ENCODE data around the gene TST.

The TST gene

GRCh38 chr22:37032134-37032534, 12.9 kb upstream of the TST start:
- DNase-seq, result no peak

- no peak for DNase-seq
Measured at GRCh38 chr22:37030560-37031281, 11.5 kb upstream of the TST start.

- DNase-seq, result no peak
Measured at GRCh38 chr22:37028692-37029674, 9.7 kb upstream of the TST start.

GRCh38 chr22:37027556-37027955, 8.3 kb upstream of the TST start:
- no peak for DNase-seq

GRCh38 chr22:37026325-37026724, 7.1 kb upstream of the TST start:
- DNase-seq, result no peak

- no peak for DNase-seq
Measured at GRCh38 chr22:37025500-37026070, 6.3 kb upstream of the TST start.

- DNase-seq, result no peak
Measured at GRCh38 chr22:37024339-37025157, 5.3 kb upstream of the TST start.

GRCh38 chr22:37023743-37024338, 4.6 kb upstream of the TST start:
- DNase-seq, result no peak

- DNase-seq, result no peak
Measured at GRCh38 chr22:37022483-37023337, 3.5 kb upstream of the TST start.

GRCh38 chr22:37021710-37022482, 2.6 kb upstream of the TST start:
- DNase-seq, result peak in 1 of 2 experiments; percentile 33

- no peak for DNase-seq
Measured at GRCh38 chr22:37021041-37021440, 1.8 kb upstream of the TST start.

- no peak for DNase-seq
Measured at GRCh38 chr22:37020192-37020479, 889 bp upstream of the TST start.

- no peak for DNase-seq
Measured at GRCh38 chr22:37018815-37019308, 385 bp downstream of the TST start.

GRCh38 chr22:37018086-37018814, 997 bp downstream of the TST start:
- no peak for DNase-seq

- DNase-seq, result no peak
Measured at GRCh38 chr22:37017356-37017755, 1.9 kb downstream of the TST start.

GRCh38 chr22:37016134-37016910, 2.9 kb downstream of the TST start:
- no peak for DNase-seq

GRCh38 chr22:37015587-37015878, 3.7 kb downstream of the TST start:
- no peak for DNase-seq

GRCh38 chr22:37014835-37015586, 4.2 kb downstream of the TST start:
- no peak for DNase-seq

Measured in NCI-H1930 (cell line).